Suprapubic skin (tissue), 3 donors: ENCODE results near the gene AIM2.

Experiments used
- CTCF ChIP-seq, 2 donors: fragments of 200-600 bp in 1 of 2; fragments of 450-650 bp in 1 of 2; sonication (generic) in 1 of 2; IDR thresholded peaks; one replicate each; pipeline ENCODE4 v1.5.1; 2016 to 2019; ENCODE audit warnings: antibody characterized with exemption in 2 of 2, mild to moderate bottlenecking in 1 of 2, moderate library complexity in 1 of 2
- EP300 ChIP-seq: sonication (generic); formaldehyde crosslinking; IDR thresholded peaks from one replicate; pipeline ENCODE4 v1.6.1; 2017; ENCODE audit warnings: antibody characterized with exemption

GRCh38 chr1:159056069-159056698 lies 20.4 kb downstream of the AIM2 start:
- no peak for TF ChIP-seq CTCF (IDR thresholded peaks at IDR 0.05)
- no peak for TF ChIP-seq EP300
